Activated CD4-positive, alpha-beta T cell treated with anti-CD3 and anti-CD28 coated beads, Interleukin-2, amount 50 U/mL, for 16 hours (primary cell): ENCODE data around the gene POLR2E.

ENCODE experiments used
- DNase-seq: peaks from one replicate; pipeline ENCODE4 v3.0.0-alpha.2; 2020

POLR2E gene

DNA sequence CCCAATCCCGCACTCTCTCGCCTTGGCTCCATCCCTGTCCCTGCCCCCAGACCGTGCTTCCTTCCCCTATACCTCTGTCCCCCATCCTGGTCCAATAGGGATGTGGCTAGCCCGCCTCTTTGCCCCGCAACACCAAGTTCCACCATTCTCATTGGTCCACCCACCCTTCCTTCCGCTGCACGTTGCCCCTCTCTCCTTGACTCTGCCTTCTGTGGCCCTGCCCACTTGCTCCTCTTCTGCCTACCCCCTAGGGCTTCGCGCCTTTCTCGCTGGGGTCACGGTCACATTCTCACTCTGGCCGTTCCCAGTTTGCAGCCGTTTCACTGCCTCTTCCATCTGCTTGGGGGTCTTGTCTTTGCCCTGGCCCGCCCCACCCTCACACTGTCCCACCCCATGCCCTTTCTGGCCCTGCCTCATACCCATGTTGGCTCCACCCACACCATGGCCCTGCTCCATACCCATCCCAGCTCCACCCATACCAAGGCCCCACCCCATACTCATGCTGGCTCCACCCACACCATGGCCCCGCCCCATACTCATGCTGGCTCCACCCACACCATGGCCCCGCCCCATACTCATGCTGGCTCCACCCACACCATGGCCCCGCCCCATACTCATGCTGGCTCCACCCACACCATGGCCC, 32.7 kb downstream of the POLR2E start:
- DNase-seq = peak; percentile 51

- no peak for DNase-seq
Measured at GRCh38 chr19:1061987-1062386, 33.2 kb downstream of the POLR2E start.

DNA sequence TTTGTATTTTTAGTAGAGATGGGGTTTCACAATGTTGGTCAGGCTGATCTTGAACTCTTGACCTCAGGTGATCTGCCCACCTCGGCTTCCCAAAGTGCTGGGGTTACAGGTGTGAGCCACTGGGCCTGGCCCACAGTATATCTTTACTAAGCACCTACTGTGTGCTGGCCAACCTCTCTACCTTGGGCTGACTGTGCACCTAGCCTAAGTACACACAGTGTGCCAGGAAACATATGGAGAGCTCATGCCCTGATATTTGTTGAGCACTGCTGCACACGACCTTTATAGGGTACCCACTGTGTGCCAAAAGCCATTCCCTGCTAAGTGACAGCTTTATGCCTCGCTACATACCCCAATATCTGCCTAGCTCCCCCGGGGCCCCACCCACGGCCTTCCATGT, 34.5 kb downstream of the POLR2E start:
- DNase-seq = no peak

DNA sequence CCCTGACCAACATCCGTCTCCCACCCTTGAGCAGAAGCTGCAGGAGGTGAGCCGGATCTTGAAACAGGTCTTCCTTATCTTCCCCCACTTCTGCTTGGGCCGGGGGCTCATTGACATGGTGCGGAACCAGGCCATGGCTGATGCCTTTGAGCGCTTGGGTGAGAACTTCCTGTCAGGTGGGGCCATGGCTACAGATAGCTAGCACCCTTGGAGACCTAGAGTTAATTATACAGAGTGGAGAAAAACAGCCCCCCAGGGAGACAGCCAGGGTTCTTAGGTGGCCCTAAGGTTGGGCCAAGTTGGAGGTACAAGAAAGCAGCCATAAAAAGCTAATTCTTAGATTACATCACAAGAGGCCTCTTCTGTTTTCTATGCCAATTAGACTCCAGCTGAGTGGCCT, 37.1 kb downstream of the POLR2E start:
- DNase-seq = no peak

DNA sequence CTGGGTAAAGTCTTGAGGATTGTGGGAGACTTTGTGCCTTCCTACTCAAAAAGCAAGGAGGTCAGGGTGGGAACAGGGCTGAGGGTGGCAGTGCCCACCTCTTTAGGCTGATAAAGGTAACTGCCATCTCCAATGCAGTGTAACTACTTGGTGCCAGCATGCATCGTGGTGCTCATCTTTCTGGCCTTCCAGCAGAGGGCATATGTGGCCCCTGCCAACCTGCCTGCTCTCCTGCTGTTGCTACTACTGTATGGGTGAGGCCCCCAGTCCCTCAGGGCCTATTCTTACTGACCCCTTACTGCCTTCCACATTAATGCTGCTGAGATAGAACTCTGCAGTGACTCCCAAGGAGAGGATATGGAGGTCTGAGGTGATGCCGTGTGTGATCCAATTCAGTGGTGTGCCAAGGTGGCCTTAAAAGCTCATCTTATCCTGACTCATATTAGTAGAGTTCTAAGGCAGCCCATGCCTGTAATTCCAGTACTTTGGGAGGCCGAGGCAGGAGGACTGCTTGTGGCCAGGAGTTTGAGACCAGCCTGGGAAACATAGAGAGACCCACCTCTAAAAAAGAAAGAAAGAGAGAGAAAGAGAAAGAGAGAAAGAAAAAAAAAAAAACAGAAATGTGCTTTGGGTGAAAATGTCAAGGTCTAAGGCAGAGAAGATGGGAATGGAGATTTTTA, 37.9 kb downstream of the POLR2E start:
- DNase-seq = peak; percentile 48

- no peak for DNase-seq
Measured at GRCh38 chr19:1055886-1056620, 39.1 kb downstream of the POLR2E start.

- DNase-seq = no peak
Measured at GRCh38 chr19:1055028-1055425, 40.1 kb downstream of the POLR2E start.

GRCh38 chr19:1054102-1055027, 40.8 kb downstream of the POLR2E start:
- DNase-seq = no peak

DNA sequence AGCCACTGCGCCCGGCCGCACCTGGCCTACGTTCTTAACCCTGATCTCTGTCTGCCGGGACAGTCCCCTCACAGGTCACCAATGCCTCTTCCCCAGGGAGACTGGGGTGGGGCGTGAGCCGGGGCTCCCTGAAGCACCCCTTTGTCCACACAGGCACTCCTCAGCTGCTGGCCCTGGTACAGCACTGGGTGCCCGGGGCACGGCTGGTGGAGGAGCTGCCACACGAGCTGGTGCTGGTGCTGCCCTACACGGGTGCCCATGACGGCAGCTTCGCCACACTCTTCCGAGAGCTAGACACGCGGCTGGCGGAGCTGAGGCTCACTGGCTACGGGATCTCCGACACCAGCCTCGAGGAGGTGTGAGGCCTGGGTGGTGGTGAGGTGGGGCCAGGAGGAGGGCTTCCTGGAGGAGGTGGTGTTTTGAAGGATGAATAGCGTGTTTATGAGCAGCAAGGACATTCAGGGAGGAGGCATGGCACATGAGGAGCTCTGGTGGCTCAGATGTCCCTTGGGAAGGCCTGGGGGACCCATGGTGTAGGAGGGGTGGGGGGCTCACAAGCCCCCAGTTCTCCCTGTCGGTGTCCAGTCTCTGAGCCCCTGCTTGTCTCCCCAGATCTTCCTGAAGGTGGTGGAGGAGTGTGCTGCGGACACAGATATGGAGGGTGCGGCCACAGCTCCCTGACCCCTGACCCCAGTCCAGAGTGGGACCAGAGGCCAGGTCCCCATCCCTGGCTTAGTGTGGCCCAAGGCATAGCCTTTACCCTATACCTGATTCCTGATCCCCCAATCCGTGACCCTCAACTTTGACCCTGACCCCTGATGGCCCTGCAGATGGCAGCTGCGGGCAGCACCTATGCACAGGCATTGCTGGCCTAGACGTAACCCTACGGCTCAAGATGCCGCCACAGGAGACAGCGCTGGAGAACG, 41.7 kb downstream of the POLR2E start:
- DNase-seq = no peak

DNA sequence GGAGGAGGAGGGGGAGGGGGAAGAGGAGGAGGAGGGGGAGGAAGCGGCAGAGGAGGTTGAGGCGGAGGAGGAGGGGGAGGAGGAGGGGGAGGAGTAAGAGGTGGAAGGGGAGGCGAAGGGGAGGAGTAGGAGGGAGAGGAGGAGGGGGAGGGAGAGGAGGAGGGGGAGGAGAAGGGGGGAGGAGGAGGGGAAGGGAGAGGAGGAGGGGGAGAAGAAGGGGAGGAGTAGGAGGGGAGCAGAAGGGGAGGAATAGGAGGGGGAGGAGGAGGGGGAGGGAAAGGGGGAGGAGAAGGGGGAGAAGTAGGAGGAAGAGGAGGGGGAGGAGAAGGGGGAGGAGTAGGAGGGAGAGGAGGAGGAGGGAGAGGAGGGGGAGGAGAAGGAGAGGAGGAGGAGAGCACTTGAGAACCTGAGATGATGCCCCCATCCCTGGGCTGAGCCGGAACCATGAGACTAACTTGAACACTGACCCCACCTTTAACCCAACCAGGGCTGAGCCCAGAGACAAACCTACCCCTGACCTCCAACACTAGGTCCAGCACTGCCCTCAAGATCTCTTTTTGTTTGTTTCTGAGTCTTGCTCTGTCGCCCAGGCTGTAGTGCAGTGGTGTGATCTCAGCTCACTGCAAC, 42.7 kb downstream of the POLR2E start:
- DNase-seq = no peak

GRCh38 chr19:1051791-1052190, 43.4 kb downstream of the POLR2E start:
- no peak for DNase-seq

DNA sequence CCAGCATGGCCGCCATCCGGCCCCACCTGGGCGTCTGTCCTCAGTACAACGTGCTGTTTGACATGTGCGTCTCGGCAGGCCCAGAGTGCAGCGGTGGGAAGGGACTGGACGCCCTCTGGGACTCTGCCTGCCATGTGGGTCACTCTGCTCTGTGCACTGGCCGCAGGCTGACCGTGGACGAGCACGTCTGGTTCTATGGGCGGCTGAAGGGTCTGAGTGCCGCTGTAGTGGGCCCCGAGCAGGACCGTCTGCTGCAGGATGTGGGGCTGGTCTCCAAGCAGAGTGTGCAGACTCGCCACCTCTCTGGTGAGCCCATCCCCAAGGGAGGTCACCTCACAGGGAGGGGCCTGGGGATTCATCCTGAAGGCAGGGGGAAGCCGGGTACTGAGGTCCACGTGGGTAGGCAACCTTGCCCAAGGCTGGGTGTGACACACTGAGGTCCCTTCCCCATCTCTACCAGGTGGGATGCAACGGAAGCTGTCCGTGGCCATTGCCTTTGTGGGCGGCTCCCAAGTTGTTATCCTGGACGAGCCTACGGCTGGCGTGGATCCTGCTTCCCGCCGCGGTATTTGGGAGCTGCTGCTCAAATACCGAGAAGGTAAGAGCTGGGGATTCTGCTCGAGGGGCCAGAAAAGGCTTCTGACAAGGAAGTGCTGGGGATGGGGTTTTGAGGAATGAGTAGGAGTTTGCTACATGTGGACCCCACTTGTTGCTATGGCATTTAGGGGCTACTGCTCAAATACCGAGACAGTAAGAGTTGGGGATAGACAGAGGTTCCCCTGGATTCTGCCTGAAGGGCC, 44.0 kb downstream of the POLR2E start:
- DNase-seq = no peak

DNA sequence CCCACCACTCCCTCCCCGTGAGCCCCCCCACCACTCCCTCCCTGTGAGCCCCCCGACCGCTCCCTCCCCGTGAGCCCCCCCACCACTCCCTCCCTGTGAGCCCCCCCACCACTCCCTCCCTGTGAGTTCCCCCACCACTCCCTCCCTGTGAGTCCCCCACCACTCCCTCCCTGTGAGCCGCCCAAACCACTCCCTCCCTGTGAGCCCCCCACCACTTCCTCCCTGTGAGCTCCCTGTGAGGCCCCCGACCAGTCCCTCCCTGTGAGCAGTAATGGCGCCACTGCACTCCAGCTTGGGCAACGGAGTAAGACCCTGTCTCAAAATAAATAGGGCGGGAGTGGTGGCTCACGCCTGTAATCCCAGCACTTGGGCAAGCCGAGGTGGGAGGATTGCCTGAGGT, 45.4 kb downstream of the POLR2E start:
- DNase-seq = no peak

DNA sequence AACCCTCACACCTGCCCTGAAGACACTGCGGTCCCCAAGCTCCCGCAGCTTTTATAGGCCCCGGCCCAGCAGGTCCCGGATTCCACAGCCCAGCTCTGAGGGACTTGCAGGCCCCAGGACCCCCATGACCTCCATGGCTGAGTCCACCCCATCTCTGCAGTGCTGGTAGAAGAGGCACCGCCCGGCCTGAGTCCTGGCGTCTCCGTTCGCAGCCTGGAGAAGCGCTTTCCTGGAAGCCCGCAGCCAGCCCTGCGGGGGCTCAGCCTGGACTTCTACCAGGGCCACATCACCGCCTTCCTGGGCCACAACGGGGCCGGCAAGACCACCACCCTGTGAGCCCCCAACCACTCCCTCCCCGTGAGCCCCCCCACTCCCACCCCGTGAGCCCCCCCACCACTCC, 46.1 kb downstream of the POLR2E start:
- no peak for DNase-seq

GRCh38 chr19:1047696-1048147, 47.5 kb downstream of the POLR2E start:
- no peak for DNase-seq

- no peak for DNase-seq
Measured at GRCh38 chr19:1046836-1047695, 48.1 kb downstream of the POLR2E start.

DNA sequence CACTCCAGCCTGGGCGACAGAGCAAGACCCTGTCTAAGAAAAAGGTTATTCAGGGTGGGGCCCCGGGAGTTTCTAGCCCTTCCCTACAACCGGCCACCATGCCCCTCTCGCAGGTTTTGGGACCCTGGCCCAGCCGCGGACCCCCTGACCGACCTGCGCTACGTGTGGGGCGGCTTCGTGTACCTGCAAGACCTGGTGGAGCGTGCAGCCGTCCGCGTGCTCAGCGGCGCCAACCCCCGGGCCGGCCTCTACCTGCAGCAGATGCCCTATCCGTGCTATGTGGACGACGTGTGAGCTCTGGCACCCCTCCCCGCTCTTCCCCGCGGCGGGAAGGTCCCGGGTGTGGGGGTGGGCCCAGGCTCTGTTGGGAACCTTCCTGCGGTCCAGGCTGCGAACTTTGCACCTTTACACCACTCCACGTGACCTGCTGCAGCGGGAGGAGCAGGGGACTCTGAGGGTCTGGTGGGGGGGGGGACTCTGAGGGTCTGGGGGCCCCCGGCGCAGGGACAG, 49.0 kb downstream of the POLR2E start:
- DNase-seq = no peak

DNA sequence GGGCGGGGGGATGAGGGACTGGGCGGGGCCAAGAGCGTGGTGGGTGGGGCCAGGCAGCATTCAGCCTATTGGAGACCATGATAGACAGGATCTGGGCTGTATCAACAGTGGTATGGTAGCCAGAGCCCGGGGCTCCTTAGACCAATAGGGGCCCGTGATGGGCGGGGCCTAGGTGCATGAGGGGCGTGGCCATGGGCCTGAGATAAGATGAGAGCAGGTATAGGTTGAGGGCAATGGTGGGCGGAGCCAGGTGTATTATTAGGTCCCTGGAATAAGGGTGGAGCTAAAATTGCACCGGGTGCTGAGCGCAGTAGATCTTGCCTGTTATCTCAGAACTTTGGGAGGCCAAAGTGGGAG, 50.0 kb downstream of the POLR2E start:
- DNase-seq = peak; percentile 72
